ENCODE measurements around the gene PPIG.
"Not testable (repeated sequence)": the region's sequence is repeated elsewhere in the genome, so short reads cannot be mapped to it uniquely, and the experiment has no call there.

Gene PPIG

GRCh38 chr2:169584005-169584877 lies at the start of gene PPIG:
PPIG (plus strand) TSS chr2:169584351; CDS start chr2:169604042, 19,691 bp downstream.
- peak; percentile 76 to 79 for DNase-seq

- DNase-seq = not testable (repeated sequence)
Measured at GRCh38 chr2:169539460-169539859, 44.7 kb upstream of the PPIG start.

- no peak for DNase-seq
Measured at GRCh38 chr2:169540146-169540545, 44.0 kb upstream of the PPIG start.

GRCh38 chr2:169542433-169542832 lies 41.7 kb upstream of the PPIG start:
- no peak for DNase-seq

DNA sequence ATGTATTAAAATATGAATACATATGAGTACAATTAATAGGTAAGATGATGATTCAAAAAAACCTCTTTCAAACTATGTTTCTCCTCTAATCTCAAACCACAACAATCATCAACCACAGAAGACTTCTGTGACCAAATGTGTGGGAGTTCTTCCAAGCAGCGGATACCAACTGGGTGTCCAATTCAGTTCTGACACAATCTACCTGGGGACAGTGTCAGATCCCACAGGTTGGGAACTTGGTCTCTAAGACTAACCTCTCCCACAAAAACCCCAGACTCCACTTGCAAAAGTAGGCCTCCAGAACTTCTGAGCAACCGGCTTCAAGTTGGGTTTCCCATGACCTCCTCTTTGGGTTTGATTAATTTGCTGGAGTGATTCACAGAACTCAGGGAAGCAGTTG lies 37.4 kb upstream of the PPIG start:
- no peak for DNase-seq

DNA sequence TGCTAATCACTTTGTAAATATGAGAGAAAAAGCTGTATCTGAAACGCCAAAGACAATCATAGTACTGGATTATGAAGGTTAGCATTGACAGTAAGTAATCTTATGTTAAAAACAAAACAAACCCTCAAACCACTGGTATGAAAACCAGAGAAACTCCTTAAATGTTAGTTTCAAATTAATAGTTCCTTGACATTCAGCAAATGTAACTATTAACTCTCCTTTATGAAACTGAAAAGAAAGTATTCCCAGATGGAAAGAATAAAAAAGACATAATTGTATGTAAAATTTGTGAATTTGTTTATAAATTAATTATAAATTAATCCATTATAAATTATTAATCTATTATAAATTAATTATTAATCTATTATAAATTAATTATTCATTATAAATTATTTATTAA lies 22.8 kb upstream of the PPIG start:
- no peak for DNase-seq

DNA sequence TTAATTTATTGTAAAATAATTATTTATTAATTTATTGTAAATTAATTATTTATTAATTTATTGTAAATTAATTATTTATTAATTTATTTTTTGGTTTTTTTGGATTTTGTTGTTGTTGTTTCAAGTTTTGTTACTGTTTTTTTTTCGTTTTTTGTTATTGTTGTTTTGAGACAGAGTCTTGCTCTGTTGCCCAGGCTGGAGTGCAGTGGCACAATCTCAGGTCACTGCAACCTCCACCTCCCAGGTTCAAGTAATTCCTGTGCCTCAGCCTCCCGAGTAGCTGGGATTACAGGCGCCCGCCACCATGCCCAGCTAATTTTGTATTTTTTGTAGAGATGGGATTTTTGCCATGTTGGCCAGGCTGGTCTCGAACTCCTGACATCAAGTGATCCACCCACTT lies 22.1 kb upstream of the PPIG start:
- DNase-seq = not testable (repeated sequence)

DNA sequence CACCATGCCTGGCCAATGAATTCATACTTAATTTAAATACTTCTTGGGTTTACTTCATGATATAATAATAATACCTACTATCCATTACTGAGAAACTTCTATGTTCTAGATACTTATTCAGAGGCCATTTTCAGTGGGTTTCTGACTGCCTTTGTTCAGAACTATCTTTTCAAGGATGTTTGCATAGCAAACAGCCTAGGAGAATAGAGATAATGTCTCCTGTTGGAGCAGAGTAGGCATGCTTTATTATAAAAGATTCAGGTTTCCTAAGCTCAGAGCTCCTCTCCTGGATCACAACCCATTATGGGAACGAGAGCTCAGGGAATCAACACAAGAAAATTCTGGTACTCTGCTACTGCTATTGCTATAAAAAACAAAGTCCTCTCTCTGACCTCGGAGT lies 21.6 kb upstream of the PPIG start:
- DNase-seq = no peak

- no peak for DNase-seq
Measured at GRCh38 chr2:169565686-169566085, 18.5 kb upstream of the PPIG start.

GRCh38 chr2:169569948-169570347 lies 14.2 kb upstream of the PPIG start:
- DNase-seq = no peak

- not testable (repeated sequence) for DNase-seq
Measured at GRCh38 chr2:169570752-169571151, 13.4 kb upstream of the PPIG start.

DNA sequence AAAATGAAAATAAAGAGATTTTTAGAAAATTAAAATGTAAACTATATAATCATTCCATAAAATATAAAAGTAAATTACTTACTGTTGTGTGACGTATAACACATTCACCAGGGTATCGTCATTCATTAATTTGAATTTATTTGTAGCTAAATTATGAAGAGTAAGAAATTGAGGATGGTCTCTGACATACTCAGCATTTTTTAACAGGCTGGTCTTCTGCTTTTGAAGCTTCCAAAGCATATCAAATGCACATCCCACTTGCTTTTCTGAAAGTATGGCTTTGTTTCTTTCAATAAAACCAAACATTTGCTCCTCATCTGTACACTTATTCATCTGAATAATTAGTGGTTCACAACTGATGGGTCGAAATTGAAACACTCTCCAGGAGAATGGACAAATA lies 12.6 kb upstream of the PPIG start:
- no peak for DNase-seq

DNA sequence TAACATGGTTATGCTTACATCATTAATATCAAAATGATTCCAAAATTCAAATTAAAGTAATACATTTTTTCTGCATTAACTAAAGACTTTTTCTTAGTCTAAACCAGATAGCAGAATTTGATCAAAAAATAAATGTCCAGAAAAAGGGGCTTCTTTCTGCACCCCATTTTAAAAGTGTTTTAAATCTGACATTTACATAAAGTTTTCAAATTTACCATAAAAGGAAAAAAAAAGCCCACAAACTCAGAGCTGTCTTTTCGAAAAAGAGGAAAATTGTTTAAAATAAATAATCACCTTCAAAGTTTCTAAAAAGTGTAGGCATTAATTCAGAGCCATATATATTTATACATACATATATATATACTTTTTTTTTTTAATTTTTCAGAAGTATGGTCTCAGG lies 12.0 kb upstream of the PPIG start:
- no peak for DNase-seq

GRCh38 chr2:169572821-169573159 lies 11.4 kb upstream of the PPIG start:
- DNase-seq = no peak

GRCh38 chr2:169573160-169573973 lies 10.8 kb upstream of the PPIG start, which contains the start of gene FASTKD1:
FASTKD1 (minus strand) TSS chr2:169573865; CDS start chr2:169572029, 1,836 bp downstream.
- peak; percentile 80 to 83 for DNase-seq

DNA sequence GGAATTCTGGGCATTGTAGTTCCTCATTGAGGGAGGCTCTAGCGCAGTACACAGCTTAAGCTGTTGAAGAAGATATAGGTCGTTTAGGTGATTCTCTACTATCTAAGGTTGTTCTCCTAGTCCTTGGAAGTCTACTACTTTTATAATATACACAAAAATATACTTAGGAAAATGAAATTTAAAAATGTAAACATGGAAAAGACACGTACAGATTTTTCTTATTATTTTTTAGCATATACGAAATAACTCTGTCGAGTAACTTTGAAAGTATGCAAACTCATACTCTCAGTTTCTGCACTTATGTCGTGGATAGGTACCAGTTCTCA lies 10.2 kb upstream of the PPIG start:
- no peak for DNase-seq

GRCh38 chr2:169574539-169574938 lies 9.6 kb upstream of the PPIG start:
- not testable (repeated sequence) for DNase-seq

DNA sequence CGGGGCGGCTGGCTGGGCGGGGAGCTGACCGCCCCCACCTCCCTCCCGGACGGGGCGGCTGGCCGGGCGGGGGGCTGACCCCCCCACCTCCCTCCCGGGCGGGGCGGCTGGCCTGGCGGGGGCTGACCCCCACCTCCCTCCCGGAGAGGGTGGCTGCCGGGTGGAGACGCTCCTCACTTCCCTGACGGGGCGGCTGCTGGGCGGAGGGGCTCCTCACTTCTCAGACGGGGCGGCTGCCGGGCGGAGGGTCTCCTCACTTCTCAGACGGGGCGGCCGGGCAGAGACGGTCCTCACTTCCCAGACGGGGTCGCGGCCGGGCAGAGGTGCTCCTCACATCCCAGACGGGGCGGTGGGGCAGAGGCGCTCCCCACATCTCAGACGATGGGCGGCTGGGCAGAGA lies 8.9 kb upstream of the PPIG start:
- DNase-seq = not testable (repeated sequence)

- DNase-seq = no peak
Measured at GRCh38 chr2:169579044-169579443, 5.1 kb upstream of the PPIG start.

DNA sequence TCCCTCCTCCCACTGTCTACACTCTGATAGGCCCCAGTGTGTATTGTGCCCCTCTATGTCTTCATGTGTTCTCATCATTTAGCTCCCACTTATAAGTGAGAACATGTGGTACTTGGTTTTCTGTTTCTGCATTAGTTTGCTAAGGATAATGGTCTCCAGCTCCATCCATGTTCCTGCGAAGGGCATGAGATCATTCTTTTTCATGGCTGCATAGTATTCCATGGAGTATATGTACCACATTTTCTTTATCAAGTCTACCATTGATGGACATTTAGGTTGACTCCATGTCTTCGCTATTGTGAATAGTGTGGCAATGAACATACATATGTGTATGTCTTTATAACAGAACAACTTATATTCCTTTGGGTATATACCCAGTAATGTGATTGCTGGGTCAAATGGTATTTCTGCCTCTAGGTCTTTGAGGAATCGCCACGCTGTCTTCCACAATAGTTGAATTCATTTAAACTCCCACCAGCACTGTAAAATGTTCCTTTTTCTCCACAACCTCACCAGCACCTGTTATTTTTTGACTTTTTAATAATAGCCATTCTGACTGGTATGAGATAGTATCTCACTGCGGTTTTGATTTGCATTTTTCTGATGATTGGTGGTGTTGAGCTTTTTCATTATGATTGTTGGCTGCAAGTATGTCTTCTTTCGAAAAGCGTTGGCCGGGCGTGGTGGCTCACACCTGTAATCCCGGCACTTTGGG lies 1.4 kb upstream of the PPIG start:
- DNase-seq = not testable (repeated sequence)

DNA sequence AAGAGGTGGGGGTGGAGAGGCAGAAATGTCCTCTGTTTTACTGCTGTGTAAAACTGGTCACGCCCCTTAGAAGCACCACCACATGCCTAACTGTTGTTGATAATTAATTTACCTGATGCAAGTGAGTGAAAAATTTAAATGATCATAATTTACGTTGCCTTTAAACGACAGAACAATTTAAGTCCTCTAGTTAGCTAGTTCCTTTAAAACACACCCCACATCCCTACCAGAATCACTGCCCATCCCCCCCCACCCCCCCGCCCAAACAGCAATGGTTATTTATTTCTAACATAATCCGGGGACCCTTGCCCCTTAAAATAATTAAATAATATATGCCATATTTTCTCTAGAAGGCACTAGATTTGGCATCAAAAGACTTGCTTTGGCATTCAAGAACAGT lies 633 bp upstream of the PPIG start:
- no peak for DNase-seq

DNA sequence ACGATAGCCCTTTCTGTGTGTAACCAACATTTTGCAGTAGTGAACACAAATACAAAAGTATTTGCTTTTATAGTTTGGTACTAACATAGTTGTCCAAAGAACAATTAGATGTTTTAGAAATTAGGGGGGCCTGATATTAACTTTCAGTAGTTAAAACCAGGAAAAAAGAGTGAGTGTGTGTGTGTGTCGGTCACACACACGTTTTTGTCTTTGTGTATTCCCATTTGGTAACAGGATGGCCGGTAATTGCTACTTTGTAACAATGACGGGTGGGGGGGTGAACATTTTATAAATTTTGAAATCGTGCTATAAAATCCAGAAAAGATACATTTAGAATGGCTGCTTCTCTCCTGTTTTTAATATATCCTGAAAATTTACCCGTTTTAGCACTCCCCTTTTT lies 1.5 kb downstream of the PPIG start:
- no peak for DNase-seq

DNA sequence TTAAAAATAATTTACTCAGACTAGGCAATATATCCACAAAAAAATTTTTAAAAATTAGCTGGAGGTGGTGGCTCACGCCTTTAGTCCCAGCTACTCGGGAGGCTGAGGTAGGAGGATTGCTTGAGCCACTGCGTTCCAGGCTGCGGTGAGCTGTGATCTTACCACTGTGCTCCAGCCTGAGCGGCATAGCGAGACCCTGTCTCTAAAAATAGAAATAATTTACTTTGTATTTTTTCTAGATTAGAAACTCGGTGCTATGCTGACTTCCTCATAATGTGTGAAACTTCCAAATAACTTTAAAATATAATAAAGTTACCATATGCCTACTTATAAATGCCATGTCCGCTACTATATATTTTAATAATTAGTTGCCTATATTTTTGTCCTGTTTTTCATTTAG lies 6.7 kb downstream of the PPIG start:
- no peak for DNase-seq

- DNase-seq = not testable (repeated sequence)
Measured at GRCh38 chr2:169596546-169596945, 12.4 kb downstream of the PPIG start.
